VCaP (cell line): ENCODE results near the gene DDX49.

Experiments used
- H3K27ac ChIP-seq: fragments of 450-650 bp; 2 replicates; pipeline ENCODE4 v1.5.1; 2017
- TF ChIP-seq, protein P1 (sequence below): fragments of 450-650 bp; conservative IDR thresholded peaks from 2 replicates; pipeline ENCODE4 v1.5.1; 2017; ENCODE audit warnings: mild to moderate bottlenecking, moderate library complexity

DDX49 gene, protein sequence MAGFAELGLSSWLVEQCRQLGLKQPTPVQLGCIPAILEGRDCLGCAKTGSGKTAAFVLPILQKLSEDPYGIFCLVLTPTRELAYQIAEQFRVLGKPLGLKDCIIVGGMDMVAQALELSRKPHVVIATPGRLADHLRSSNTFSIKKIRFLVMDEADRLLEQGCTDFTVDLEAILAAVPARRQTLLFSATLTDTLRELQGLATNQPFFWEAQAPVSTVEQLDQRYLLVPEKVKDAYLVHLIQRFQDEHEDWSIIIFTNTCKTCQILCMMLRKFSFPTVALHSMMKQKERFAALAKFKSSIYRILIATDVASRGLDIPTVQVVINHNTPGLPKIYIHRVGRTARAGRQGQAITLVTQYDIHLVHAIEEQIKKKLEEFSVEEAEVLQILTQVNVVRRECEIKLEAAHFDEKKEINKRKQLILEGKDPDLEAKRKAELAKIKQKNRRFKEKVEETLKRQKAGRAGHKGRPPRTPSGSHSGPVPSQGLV

DNA sequence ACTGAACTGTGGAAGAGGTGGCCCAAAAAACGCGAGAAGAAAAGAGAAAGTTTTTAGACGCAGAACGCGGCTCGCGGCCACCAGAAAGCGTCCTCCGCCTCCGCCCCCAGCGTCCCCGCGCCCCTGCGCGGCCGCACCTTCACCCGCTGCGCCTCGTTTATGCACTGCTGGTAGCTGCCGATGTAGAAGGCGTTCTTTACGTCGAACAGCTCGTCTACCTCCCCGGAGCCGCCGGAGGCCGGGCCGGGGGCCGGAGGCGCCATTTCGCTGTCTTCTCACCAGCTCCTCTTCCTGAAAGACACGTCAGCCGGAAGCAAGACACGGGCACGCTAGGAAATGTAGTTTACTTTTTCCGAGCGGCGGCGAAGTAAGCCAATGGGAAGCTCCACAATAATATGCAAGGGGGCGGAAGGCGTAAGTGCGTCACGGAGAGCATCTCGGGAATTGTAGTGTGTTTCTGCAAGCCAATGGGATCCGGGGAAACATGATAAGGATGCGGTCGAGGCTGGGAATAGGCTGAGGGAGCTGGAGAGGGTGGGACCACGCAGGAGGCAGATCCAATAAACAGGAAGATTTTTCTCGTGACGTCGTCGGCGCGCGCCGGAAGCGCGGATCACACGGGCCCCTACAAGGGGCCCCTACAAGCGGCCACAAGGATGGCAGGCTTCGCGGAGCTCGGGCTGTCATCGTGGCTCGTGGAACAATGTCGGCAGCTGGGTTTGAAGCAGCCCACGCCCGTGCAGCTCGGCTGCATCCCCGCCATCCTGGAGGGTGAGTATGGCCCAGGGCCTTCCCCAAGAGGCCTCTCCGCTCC lies at the start of gene DDX49, which contains the start of gene COPE:
DDX49 (plus strand) TSS at position 630 of the 814 bp plus-strand sequence; CDS start at position 657, 27 bp downstream.
COPE (minus strand) TSS at position 302 of the 814 bp plus-strand sequence; CDS start at position 263, 39 bp downstream.
- H3K27ac ChIP-seq, result peak within 1 kb of the TSS; percentile 77
- TF ChIP-seq, protein P1, sequence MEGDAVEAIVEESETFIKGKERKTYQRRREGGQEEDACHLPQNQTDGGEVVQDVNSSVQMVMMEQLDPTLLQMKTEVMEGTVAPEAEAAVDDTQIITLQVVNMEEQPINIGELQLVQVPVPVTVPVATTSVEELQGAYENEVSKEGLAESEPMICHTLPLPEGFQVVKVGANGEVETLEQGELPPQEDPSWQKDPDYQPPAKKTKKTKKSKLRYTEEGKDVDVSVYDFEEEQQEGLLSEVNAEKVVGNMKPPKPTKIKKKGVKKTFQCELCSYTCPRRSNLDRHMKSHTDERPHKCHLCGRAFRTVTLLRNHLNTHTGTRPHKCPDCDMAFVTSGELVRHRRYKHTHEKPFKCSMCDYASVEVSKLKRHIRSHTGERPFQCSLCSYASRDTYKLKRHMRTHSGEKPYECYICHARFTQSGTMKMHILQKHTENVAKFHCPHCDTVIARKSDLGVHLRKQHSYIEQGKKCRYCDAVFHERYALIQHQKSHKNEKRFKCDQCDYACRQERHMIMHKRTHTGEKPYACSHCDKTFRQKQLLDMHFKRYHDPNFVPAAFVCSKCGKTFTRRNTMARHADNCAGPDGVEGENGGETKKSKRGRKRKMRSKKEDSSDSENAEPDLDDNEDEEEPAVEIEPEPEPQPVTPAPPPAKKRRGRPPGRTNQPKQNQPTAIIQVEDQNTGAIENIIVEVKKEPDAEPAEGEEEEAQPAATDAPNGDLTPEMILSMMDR, result no peak

DNA sequence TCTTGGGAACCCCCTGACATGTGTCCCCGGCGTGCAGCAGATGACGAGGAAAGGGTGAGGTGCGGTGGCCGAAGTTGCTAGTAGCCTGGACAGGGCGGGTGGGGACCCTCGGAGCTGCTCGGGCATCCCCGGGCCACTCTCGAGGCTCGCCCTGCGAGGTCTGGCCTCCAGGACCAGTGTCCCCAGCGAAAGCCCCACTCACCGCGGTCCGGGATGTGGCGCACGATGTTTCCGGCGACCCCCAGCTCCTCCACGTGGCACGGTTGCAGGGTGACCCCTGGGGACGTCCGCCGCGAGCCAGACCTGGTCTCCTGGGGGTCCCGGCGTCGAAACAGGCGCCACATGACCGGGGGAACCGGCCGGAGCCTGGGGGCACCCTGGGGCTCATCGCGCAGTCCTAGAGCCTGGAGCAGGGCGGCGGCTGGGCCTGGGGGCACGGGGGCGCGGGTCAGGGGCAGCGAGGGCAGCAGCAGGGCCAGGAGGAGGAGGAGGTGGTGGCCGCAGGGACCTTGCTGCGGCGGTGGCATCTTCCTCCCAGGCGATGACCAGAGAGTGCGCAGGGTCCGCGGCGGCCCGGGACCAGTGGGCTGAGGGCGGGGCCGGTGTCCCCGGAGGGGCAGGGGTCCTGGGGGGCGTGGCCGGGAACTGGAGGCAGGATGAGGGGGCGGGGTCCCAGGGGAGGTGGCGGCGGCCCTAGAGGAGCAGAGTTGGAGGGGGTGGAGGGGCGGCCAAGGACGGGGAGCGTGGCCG lies 49.6 kb upstream of the DDX49 start:
- TF ChIP-seq, protein P1, result no peak
- H3K27ac ChIP-seq, result no peak overlapping the region

DNA sequence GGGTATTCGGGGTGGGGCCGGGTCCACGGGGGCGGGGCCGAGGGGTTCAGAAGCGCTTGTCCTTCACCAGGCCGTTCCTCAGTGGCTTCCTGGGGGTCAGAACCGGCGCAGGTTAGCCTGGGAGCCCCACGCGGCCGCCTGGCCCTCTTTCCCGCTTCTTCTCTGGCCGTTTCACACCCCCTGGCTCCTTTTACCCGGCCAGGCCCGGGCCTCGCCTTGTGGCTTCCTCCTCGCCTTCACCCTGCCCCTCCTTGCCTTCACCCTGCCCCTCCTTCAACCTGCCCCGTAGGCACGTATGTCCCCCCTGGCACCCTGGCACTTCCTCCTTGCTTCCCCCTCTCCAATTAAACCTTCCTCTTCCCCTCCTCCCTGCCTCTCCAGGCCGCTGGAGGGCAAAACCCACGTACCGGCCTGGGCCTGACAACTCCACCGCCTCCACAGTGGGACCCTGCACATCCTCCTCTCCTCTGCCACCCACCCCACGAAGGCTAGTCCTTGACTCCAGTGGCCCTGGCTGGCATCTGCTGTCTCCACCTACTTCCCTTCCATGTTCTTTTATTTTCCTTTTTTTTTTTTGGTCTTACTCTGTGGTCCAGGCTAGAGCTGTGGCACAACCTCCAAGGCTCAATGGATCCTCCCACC lies 48.9 kb upstream of the DDX49 start:
- H3K27ac ChIP-seq, result no peak overlapping the region
- TF ChIP-seq, protein P1, result no peak

DNA sequence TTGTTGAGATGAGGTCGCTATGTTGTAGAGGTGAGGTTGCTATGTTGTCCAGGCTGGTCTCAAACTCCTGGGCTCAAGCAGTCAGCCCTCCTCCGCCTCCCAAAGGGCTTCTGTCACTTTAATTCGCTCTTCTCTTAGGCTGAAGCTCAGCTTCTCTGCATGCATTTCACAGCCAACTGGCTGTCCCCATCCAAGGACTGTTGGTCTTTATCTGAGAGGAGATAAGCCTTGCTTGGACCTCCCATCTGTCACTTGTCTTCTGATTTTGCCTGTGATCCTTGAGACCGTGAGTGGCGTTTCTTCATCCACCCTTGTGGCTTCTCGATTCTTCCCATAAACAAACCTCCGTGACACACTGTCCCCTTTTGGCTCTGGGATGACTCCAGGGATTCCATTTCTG lies 48.0 kb upstream of the DDX49 start:
- TF ChIP-seq, protein P1, result no peak
- no peak overlapping the region for H3K27ac ChIP-seq

- H3K27ac ChIP-seq, result no peak overlapping the region
- TF ChIP-seq, protein P1, result no peak
Observed at GRCh38 chr19:18875726-18876125, 43.8 kb upstream of the DDX49 start.

DNA sequence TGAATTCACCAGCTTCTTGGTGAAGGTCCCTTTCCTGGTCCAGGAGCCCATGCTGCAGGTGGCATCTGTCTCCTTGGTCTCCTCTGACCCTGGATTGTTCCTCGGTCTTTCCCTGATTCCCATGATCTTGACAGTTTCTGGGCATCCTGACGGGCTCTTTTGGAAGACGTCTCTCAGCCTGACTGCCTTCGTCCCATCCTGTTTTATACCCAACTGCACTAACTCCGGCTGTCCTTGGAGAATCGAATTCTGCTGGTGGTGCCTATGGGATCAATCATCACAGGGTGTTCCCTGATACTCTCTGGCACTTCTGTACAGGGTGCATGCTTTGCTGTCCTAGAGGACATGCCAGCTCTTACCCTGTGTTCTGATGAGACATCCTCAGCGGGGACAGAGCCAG lies 42.6 kb upstream of the DDX49 start:
- TF ChIP-seq, protein P1, result no peak
- H3K27ac ChIP-seq, result no peak overlapping the region
